GM10266 (cell line): Measurements from ENCODE around the gene TPRN.

Source experiments
- DNase-seq: peaks from one replicate; pipeline ENCODE4 v3.0.0; 2012; ENCODE audit errors: extremely low spot score
- CTCF ChIP-seq: IDR thresholded peaks from 2 replicates; pipeline ENCODE4 v1.5.1; 2012; ENCODE audit warnings: mild to moderate bottlenecking, low read depth; ENCODE audit not compliant: control insufficient read depth, insufficient read depth; ENCODE audit errors: missing control alignments

Gene TPRN

GRCh38 chr9:137236936-137237421 lies 36.4 kb upstream of the TPRN start:
- no peak for TF ChIP-seq CTCF
- no peak for DNase-seq

- peak; percentile 99 for TF ChIP-seq CTCF
- peak; percentile 98 for DNase-seq
Observed at GRCh38 chr9:137236238-137236935, 35.8 kb upstream of the TPRN start.

- DNase-seq: no peak
Observed at GRCh38 chr9:137235424-137236237, 35.1 kb upstream of the TPRN start.

GRCh38 chr9:137234758-137235423 lies 34.4 kb upstream of the TPRN start:
- no peak for DNase-seq
- TF ChIP-seq CTCF: no peak

More at GRCh38 chr9:137235424-137236237, 35.1 kb upstream of the TPRN start:
- no peak for TF ChIP-seq CTCF

GRCh38 chr9:137234055-137234697 lies 33.6 kb upstream of the TPRN start:
- no peak for TF ChIP-seq CTCF
- DNase-seq: no peak

GRCh38 chr9:137233143-137233980 lies 32.8 kb upstream of the TPRN start:
- no peak for TF ChIP-seq CTCF
- no peak for DNase-seq
